Ovary (tissue), 3 donors: Measurements from ENCODE around the gene ADH1A.

Source experiments
- EP300 ChIP-seq: sonication (generic); formaldehyde crosslinking; IDR thresholded peaks from one replicate; pipeline ENCODE4 v1.6.1; 2017; ENCODE audit warnings: antibody characterized with exemption
- POLR2A ChIP-seq: fragments of 450-650 bp; IDR thresholded peaks from one replicate; pipeline ENCODE4 v1.6.1; 2017; ENCODE audit warnings: antibody characterized with exemption, mild to moderate bottlenecking, moderate library complexity
- TF ChIP-seq, protein P1 (sequence below), 3 donors: fragments of 450-650 bp in 2 of 3; fragments of 200-600 bp in 1 of 3; IDR thresholded peaks; one replicate each; pipeline versions ENCODE4 v1.5.1 to v1.8.0; 2016 to 2022; ENCODE audit warnings: antibody characterized with exemption in 3 of 3, mild to moderate bottlenecking in 1 of 3
- donor health status: DM: no; HTN: no; CAD: no.

DNA sequence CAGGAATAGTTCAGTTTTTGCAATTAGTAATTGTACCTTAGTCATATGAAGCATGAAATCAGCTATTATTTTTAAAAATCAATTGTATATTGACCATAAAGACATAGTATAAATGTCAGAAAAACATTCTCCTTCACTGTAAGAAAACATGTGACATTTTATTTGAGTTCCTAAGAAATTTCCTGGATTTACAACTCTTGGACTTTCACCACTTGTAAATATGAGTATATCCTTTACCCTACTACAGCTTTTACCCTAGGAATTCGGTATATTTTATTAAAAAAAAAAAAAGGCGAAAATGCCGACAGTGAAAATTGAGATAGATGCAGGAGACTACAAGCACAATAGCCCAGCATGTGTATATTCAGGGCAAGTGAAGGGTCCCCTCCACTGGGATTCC lies 14.9 kb downstream of the ADH1A start:
- TF ChIP-seq, protein P1, sequence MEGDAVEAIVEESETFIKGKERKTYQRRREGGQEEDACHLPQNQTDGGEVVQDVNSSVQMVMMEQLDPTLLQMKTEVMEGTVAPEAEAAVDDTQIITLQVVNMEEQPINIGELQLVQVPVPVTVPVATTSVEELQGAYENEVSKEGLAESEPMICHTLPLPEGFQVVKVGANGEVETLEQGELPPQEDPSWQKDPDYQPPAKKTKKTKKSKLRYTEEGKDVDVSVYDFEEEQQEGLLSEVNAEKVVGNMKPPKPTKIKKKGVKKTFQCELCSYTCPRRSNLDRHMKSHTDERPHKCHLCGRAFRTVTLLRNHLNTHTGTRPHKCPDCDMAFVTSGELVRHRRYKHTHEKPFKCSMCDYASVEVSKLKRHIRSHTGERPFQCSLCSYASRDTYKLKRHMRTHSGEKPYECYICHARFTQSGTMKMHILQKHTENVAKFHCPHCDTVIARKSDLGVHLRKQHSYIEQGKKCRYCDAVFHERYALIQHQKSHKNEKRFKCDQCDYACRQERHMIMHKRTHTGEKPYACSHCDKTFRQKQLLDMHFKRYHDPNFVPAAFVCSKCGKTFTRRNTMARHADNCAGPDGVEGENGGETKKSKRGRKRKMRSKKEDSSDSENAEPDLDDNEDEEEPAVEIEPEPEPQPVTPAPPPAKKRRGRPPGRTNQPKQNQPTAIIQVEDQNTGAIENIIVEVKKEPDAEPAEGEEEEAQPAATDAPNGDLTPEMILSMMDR (IDR thresholded peaks at IDR 0.05), result no peak
- TF ChIP-seq EP300, result no peak
- no peak for TF ChIP-seq POLR2A
